Fibroblast of villous mesenchyme (primary cell): ENCODE results near the gene PAX4. TPM values are rescaled to one million over a fixed set of nuclear protein-coding genes. Genes with fewer than 3 reads are reported as not detected.
"Not testable (repeated sequence)": the region's sequence is repeated elsewhere in the genome, so short reads cannot be mapped to it uniquely, and the experiment has no call there.

Source experiments
- DNase-seq: peaks from one replicate; pipeline ENCODE4 v3.0.0-alpha.2; 2010; ENCODE audit warnings: low read depth
- H3K4me3 ChIP-seq: 2 replicates; pipeline ENCODE4 v1.5.1; 2011; ENCODE audit warnings: low read depth, mild to moderate bottlenecking, low read length
- total RNA-seq: library from RNA; depleted of rRNA; stranded (reverse); fragments of >200 nt; gene quantifications from 2 replicates; pipeline ENCODE4 v1.2.3, GENCODE V29; 2012
- TF ChIP-seq, protein P1 (sequence below): IDR thresholded peaks from 2 replicates; pipeline ENCODE4 v1.5.1; 2012; ENCODE audit warnings: low read depth, mild to moderate bottlenecking, low read length; ENCODE audit not compliant: insufficient read depth

PAX4 gene
- total RNA-seq, 1 donor: not detected

DNA sequence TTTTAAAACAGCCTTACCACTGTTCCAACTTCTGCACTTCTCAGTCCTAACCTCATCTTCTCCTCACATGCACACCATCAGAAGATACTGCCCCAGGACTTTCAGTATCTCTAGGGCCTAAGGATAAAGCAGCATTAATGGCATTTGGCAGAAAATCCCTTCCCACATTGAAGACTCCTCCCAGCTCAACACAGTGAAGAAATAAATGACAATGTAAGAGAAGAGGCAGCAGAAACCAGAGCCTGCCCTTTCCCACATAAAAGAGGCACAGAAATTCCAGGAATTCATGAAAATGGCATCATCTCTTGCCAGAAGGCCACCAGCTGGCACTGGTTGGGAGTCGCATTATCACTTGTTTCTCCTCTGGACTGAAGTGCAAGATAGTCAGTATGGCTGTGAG, 36.2 kb downstream of the PAX4 start:
- TF ChIP-seq, protein P1, sequence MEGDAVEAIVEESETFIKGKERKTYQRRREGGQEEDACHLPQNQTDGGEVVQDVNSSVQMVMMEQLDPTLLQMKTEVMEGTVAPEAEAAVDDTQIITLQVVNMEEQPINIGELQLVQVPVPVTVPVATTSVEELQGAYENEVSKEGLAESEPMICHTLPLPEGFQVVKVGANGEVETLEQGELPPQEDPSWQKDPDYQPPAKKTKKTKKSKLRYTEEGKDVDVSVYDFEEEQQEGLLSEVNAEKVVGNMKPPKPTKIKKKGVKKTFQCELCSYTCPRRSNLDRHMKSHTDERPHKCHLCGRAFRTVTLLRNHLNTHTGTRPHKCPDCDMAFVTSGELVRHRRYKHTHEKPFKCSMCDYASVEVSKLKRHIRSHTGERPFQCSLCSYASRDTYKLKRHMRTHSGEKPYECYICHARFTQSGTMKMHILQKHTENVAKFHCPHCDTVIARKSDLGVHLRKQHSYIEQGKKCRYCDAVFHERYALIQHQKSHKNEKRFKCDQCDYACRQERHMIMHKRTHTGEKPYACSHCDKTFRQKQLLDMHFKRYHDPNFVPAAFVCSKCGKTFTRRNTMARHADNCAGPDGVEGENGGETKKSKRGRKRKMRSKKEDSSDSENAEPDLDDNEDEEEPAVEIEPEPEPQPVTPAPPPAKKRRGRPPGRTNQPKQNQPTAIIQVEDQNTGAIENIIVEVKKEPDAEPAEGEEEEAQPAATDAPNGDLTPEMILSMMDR: no peak
- DNase-seq: peak; percentile 23
- no peak overlapping the region for H3K4me3 ChIP-seq

DNA sequence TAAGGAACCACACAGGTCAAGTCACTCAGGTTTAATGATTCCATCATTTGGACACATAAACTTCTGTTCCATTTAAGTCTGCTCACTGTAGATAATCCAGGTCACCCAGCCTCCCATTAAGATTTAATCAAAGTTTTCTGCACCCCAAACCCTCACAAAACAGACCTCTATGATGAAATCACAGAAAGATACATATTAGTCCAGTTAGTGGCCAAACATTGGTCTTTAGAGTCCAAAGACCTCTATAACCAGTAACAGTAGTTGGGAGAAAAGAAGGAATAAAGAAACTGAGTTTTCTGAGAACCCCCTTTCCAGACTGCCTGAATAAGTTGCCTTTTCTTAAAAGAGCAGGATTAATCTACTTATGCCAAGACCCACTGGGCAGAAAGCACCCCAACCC, 37.3 kb downstream of the PAX4 start:
- no peak for DNase-seq

DNA sequence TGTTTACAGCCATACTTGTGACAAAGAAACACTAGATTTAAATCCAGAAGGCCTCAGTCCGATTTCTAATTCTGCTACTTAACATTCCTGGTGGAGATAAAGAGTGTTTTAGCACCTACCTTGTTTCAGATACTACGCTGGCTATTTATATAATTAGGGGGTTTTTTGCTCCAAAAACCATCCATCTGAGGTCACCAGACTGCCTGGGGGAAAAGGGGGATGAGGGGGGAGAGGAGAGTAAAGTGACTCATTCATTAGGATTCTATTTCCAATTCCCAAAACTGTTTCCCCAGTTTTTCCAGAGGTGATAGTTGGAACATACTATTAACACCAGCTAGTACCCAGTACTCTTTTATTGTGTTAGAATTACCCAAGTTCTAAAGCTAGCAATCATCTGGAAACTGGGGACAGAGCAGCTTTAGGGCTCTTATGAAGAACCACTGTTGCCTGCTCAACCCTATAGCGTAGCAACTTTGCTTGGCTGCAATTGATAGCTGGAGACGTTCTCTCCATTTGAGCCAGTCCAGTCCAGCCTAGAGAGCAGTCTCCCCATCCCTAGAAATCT, 39.1 kb downstream of the PAX4 start:
- H3K4me3 ChIP-seq: no peak overlapping the region
- TF ChIP-seq, protein P1: no peak
- no peak for DNase-seq

More for the DNA sequence above, 37.3 kb downstream of the PAX4 start:
- TF ChIP-seq, protein P1: no peak
- no peak overlapping the region for H3K4me3 ChIP-seq

DNA sequence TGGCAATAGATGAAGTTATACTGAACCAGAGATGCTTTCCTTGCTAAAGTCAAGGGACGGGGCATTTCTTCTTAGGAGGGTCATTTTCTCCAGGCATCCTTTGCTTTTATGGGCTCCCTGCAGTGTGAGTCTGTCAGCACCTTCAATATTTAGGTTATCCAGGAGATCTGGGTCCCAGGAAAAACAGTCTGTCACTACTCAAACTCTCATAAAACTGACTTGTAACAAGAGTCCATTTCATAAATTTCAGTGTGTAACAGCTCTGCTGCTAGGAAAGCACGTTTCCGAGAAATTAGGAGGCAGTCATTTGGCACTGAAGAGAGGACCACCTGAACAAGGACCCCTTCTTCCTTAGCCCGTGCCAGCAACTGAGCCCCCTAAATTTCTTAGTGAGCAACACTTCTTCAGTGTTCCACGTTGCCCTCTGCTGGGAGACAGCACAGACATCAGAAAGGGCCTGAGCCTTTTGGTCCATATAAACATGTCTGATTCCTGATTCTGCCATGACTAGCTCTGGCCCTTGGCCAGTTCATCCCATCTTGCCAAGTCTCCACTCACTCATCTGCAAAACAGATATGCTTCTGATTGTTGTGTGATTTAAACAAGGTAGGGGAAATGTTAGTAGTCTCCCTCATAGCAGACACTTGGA, 39.8 kb downstream of the PAX4 start:
- no peak overlapping the region for H3K4me3 ChIP-seq
- TF ChIP-seq, protein P1: peak; percentile 41
- DNase-seq: peak; percentile 14

DNA sequence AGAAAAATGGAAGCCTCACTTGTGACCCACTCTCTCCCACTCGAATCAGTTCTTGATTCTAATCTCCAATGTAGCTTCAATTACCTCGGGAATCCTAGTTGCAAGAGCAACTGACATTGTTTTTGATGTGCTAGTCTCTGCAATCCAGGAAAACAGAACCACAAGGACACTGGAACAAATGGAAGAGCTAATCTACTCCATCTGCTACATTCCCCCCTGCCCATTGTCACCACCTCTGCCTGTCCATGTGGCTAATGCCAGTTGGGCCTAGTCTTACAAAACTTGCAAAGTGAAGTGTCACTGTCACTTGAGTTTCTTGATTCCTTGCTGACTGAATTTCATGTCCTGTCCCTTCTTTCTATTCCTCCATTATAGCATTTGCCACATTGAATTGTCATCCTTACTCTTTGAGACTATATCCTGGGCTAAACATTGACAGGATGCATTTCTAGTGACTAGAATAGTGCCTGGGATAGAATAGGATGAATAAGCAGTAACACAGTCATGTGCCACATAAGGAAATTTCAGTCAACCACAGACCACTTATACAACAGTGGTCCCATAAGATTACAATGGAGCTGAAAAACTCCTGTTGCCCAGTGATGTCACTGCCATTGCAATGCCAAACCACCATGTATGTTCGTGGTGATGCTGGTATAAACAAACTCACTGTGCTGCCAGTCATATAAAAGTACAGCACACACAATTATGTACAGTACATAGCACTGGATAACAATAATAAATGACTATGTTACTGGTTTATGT, 46.0 kb downstream of the PAX4 start:
- no peak overlapping the region for H3K4me3 ChIP-seq
- TF ChIP-seq, protein P1: no peak
- DNase-seq: no peak

DNA sequence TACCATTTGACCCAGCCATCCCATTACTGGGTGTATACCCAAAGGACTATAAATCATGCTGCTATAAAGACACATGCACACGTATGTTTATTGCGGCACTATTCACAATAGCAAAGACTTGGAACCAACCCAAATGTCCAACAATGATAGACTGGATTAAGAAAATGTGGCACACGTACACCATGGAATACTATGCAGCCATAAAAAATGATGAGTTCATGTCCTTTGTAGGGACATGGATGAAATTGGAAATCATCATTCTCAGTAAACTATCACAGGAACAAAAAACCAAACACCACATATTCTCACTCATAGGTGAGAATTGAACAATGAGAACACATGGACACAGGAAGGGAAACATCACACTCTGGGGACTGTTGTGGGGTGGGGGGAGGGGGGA, 49.9 kb downstream of the PAX4 start:
- not testable (repeated sequence) for DNase-seq, H3K4me3 ChIP-seq

DNA sequence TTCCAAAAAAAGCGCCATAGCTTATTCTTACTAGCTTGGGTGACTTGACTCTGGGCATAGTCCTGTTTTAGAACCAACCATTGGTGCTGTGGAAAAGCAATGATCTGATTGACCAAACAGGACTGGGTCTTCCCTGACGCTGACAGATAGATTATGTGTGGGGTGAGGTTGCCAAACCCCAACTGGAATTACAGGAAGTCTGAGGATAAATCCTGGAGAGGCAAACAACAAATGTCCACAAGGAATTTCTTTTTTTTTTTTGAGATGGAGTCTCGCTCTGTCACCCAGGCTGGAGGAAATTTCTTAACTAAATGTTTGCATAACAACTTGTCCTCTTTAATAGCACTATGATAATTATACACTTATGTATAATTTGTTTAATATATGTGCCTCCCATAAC, 51.7 kb downstream of the PAX4 start:
- no peak overlapping the region for H3K4me3 ChIP-seq
- no peak for DNase-seq
- TF ChIP-seq, protein P1: no peak
